ENCODE measurements around the gene RBM15B. TPM values are rescaled to one million over a fixed set of nuclear protein-coding genes. Genes with fewer than 3 reads are reported as not detected.

Gene RBM15B
- polyA plus RNA-seq, 1 donor (not counting 4 experiments of a cell fraction or from before 2014, with no cell fraction given), result 10.2 TPM

DNA sequence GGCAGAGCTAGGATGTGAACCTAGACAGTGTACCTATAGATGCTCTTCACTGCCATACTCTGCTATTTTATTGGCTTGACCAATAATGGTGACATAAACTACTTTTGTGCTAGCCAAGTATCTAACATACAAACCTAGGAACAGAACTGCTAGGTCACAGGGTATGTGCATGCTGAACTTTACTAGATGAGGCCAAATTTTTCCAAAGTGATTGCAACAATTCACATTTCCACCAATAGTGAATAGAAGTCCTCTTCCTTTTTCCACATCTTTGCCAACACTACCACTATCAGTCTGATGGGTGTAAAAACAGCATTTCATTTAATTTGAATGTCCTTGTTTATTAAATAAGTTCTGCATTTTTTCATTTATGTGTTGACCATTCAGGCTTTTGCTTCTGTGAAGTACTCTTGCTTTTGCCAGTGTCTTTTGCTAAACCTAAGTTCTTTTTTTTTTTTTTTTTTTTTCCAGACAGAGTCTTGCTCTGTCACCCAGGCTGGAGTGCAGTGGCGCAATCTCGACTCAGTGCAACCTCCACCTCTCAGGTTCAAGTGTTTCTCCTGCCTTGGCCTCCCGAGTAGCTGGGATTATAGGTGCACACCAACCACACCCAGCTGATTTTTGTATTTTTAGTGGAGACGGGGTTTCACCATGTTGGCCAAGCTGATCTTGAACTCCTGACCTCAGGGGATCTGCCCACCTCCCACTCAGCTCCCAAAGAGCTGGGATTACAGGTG lies 54.6 kb downstream of the RBM15B start:
- no peak overlapping the region for H3K9ac ChIP-seq (ENCODE audit: control insufficient read depth, extremely low read depth, insufficient read depth, low read length)
- no peak overlapping the region for H3K27ac ChIP-seq (ENCODE audit: control insufficient read depth, insufficient read depth, low read length)
- no peaks in the 10 kb centered on the region for H4K20me1 ChIP-seq (ENCODE audit: control insufficient read depth, extremely low read depth, insufficient read depth, low read length)
- DNase-seq (ENCODE audit: low read depth, low spot score), result no peak
- no peak overlapping the region for H2AFZ ChIP-seq (ENCODE audit: control insufficient read depth, low read length)
- H3K36me3 ChIP-seq (ENCODE audit: control insufficient read depth in 2 of 2, extremely low read depth in 1 of 2, insufficient read depth in 2 of 2, low read length in 2 of 2), result peaks cover 4 to 8% of the 10 kb centered on the region in 2 experiments
- no peak overlapping the region for H3K4me2 ChIP-seq (ENCODE audit: control insufficient read depth, extremely low read depth, insufficient read depth, low read depth, low read length)
- FAIRE-seq, result peak; percentile 64
- H3K9me1 ChIP-seq (ENCODE audit: control insufficient read depth, extremely low read depth, insufficient read depth, low read length), result no peaks in the 10 kb centered on the region
- TF ChIP-seq, protein P1, sequence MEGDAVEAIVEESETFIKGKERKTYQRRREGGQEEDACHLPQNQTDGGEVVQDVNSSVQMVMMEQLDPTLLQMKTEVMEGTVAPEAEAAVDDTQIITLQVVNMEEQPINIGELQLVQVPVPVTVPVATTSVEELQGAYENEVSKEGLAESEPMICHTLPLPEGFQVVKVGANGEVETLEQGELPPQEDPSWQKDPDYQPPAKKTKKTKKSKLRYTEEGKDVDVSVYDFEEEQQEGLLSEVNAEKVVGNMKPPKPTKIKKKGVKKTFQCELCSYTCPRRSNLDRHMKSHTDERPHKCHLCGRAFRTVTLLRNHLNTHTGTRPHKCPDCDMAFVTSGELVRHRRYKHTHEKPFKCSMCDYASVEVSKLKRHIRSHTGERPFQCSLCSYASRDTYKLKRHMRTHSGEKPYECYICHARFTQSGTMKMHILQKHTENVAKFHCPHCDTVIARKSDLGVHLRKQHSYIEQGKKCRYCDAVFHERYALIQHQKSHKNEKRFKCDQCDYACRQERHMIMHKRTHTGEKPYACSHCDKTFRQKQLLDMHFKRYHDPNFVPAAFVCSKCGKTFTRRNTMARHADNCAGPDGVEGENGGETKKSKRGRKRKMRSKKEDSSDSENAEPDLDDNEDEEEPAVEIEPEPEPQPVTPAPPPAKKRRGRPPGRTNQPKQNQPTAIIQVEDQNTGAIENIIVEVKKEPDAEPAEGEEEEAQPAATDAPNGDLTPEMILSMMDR (optimal IDR thresholded peaks at IDR 0.05 in 1 of 3, IDR thresholded peaks at IDR 0.05 in 1 of 3, conservative IDR thresholded peaks at IDR 0.05 in 1 of 3; ENCODE audit: extremely low read depth in 1 of 3, insufficient read depth in 2 of 3, low read length in 3 of 3), result no peak
- no peak for TF ChIP-seq EZH2 (IDR thresholded peaks at IDR 0.05; ENCODE audit: low read length)
- H3K27me3 ChIP-seq (ENCODE audit: control insufficient read depth, extremely low read depth, insufficient read depth, low read length), result no peaks in the 10 kb centered on the region
- H3K4me1 ChIP-seq (ENCODE audit: control insufficient read depth, extremely low read depth, insufficient read depth, low read length), result no peaks in the 10 kb centered on the region
- no peaks in the 10 kb centered on the region for H3K9me3 ChIP-seq (ENCODE audit: control insufficient read depth, low read depth, low read length)
- dilution Hi-C loops (cut with MboI; ENCODE audit: extremely low pct_ligation_motif_present, low sequenced_read_pairs), result no loop called here
- peaks cover 19% of the 10 kb centered on the region for H3K79me2 ChIP-seq (ENCODE audit: control insufficient read depth, insufficient read depth, low read length)
- H3K4me3 ChIP-seq (ENCODE audit: control insufficient read depth in 2 of 3, extremely low read depth in 1 of 3, insufficient read depth in 2 of 3, low read depth in 1 of 3, low read length in 3 of 3), result no peak overlapping the region

Other genes starting within 250 kb of the RBM15B start
- 71.1 to 156 TPM (median 143 TPM) in 3 replicates for gene MANF, start 6.0 kb upstream of the RBM15B start, polyA plus RNA-seq
- gene DCAF1, start 108.7 kb downstream of the RBM15B start, polyA plus RNA-seq, result 9.0 to 11.4 TPM (median 10.2 TPM) in 3 replicates
- gene RAD54L2, start 147.4 kb downstream of the RBM15B start, polyA plus RNA-seq, result 3.5 to 6.7 TPM (median 4.2 TPM) in 3 replicates

All from keratinocyte (primary cell).